Gastrocnemius medialis (tissue), 4 donors: ENCODE results near the gene SBDS.
"Not testable (repeated sequence)": the region's sequence is repeated elsewhere in the genome, so short reads cannot be mapped to it uniquely, and the experiment has no call there.

Source experiments
- POLR2A ChIP-seq, 2 donors: fragments of 450-650 bp; IDR thresholded peaks; one replicate each; pipeline ENCODE4 v1.6.1; 2017; ENCODE audit warnings: antibody characterized with exemption in 2 of 2, mild to moderate bottlenecking in 2 of 2, moderate library complexity in 2 of 2
- TF ChIP-seq, protein P1 (sequence below), 5 experiments: fragments of 450-650 bp in 3 of 5; fragments of 200-600 bp in 2 of 5; sonication (generic) in 2 of 5; IDR thresholded peaks in 4 of 5; conservative IDR thresholded peaks in 1 of 5; 1 replicate in 4 of 5; 2 replicates in 1 of 5; pipeline ENCODE4 v1.5.1; 2016 to 2019; ENCODE audit warnings: antibody characterized with exemption in 5 of 5, mild to moderate bottlenecking in 3 of 5, moderate library complexity in 3 of 5

DNA sequence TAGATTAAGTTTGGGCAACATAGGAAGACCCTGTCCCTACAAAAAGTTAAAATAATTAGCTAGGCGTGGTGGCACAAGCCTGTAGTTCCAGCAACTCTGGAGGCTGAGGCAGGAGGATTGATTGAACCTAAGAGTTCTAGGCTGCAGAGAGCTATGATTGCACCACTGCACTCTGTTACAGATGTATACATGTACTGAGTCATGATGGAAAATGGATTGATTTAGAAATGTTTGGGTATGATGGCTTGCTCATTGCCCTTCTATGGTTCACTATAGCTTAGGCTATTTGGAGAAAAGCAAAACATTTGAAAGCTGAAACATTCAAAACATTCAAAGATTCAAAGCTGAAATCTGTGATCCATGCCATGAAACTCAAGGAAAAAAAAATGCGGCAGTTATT lies 16.4 kb downstream of the SBDS start:
- TF ChIP-seq, protein P1, sequence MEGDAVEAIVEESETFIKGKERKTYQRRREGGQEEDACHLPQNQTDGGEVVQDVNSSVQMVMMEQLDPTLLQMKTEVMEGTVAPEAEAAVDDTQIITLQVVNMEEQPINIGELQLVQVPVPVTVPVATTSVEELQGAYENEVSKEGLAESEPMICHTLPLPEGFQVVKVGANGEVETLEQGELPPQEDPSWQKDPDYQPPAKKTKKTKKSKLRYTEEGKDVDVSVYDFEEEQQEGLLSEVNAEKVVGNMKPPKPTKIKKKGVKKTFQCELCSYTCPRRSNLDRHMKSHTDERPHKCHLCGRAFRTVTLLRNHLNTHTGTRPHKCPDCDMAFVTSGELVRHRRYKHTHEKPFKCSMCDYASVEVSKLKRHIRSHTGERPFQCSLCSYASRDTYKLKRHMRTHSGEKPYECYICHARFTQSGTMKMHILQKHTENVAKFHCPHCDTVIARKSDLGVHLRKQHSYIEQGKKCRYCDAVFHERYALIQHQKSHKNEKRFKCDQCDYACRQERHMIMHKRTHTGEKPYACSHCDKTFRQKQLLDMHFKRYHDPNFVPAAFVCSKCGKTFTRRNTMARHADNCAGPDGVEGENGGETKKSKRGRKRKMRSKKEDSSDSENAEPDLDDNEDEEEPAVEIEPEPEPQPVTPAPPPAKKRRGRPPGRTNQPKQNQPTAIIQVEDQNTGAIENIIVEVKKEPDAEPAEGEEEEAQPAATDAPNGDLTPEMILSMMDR (IDR thresholded peaks at IDR 0.05 in 4 of 5, conservative IDR thresholded peaks at IDR 0.05 in 1 of 5) = not testable (repeated sequence)
- not testable (repeated sequence) for TF ChIP-seq POLR2A (IDR thresholded peaks at IDR 0.05)
